Mucosa of rectum (tissue), 2 donors: Measurements from ENCODE around the gene PRSS8.
"Not testable (repeated sequence)": the region's sequence is repeated elsewhere in the genome, so short reads cannot be mapped to it uniquely, and the experiment has no call there.

Experiments
- H3K27ac ChIP-seq, 2 donors: one replicate each; pipeline ENCODE4 v1.7.0; 2013; ENCODE audit warnings: inconsistent platforms in 2 of 2, low read depth in 2 of 2, low read length in 2 of 2
- H3K27me3 ChIP-seq, 2 donors: one replicate each; pipeline ENCODE4 v1.7.0; 2013; ENCODE audit warnings: low read length in 2 of 2; ENCODE audit not compliant: control insufficient read depth in 2 of 2, insufficient read depth in 2 of 2
- H3K36me3 ChIP-seq, 2 donors: one replicate each; pipeline ENCODE4 v1.7.0; 2013; ENCODE audit warnings: low read length in 2 of 2; ENCODE audit not compliant: control insufficient read depth in 2 of 2, insufficient read depth in 2 of 2
- H3K4me1 ChIP-seq, 2 donors: one replicate each; pipeline ENCODE4 v1.7.0; 2013; ENCODE audit warnings: low read length in 2 of 2, mild to moderate bottlenecking in 1 of 2; ENCODE audit not compliant: control insufficient read depth in 2 of 2, insufficient read depth in 2 of 2
- H3K4me3 ChIP-seq, 2 donors: one replicate each; pipeline ENCODE4 v1.7.0; 2013; ENCODE audit warnings: low read length in 2 of 2
- H3K9ac ChIP-seq, 2 donors: one replicate each; pipeline ENCODE4 v1.7.0; 2013; ENCODE audit warnings: low read length in 2 of 2, low read depth in 1 of 2, mild to moderate bottlenecking in 1 of 2
- H3K9me3 ChIP-seq, 2 donors: one replicate each; pipeline ENCODE4 v1.7.0; 2013; ENCODE audit warnings: low read length in 2 of 2; ENCODE audit not compliant: control insufficient read depth in 2 of 2
- donor health status: healthy.
- donor health status: Normal muscosa, but diverticular disease.

Gene PRSS8

GRCh38 chr16:31144418-31144817 lies 8.9 kb upstream of the PRSS8 start:
- not testable (repeated sequence) for H3K9me3 ChIP-seq, H3K36me3 ChIP-seq, H3K27me3 ChIP-seq, H3K9ac ChIP-seq, H3K4me3 ChIP-seq, H3K27ac ChIP-seq
- peaks cover 20 to 29% of the 10 kb centered on the region in 2 donors for H3K4me1 ChIP-seq

- Histone ChIP-seq H3K9me3 (no peaks in the 10 kb centered on the region), H3K4me1 (peaks cover 27 to 33% of the 10 kb centered on the region in 2 donors), H3K36me3 (no peaks in the 10 kb centered on the region), H3K4me3 (no peak overlapping the region), H3K9ac (no peak overlapping the region), H3K27me3 (peaks cover 0 to 3% of the 10 kb centered on the region in 2 donors), H3K27ac (no peak overlapping the region)
Measured at GRCh38 chr16:31143694-31144148, 8.2 kb upstream of the PRSS8 start.

- Histone ChIP-seq H3K27me3 (no peaks in the 10 kb centered on the region), H3K9me3 (no peaks in the 10 kb centered on the region), H3K4me3 (peak overlapping the region; percentile 54 to 63), H3K4me1 (peaks cover 33 to 39% of the 10 kb centered on the region in 2 donors), H3K27ac (peak overlapping the region; percentile 73 to 91), H3K36me3 (no peaks in the 10 kb centered on the region), H3K9ac (peak overlapping the region in 1 of 2 donors; percentile 75)
Measured at GRCh38 chr16:31143011-31143693, 7.6 kb upstream of the PRSS8 start.

- Histone ChIP-seq H3K4me3 (peak overlapping the region; percentile 63 to 69), H3K9ac (peak overlapping the region; percentile 75), H3K27me3 (no peaks in the 10 kb centered on the region), H3K9me3 (no peaks in the 10 kb centered on the region), H3K4me1 (peaks cover 33 to 36% of the 10 kb centered on the region in 2 donors), H3K36me3 (no peaks in the 10 kb centered on the region), H3K27ac (peak overlapping the region; percentile 86 to 91)
Measured at GRCh38 chr16:31142109-31143010, 6.8 kb upstream of the PRSS8 start.

GRCh38 chr16:31141489-31142108 lies 6.1 kb upstream of the PRSS8 start:
- Histone ChIP-seq H3K9ac (peak overlapping the region; percentile 63 to 65), H3K27me3 (no peaks in the 10 kb centered on the region), H3K4me3 (peak overlapping the region; percentile 53 to 69), H3K27ac (peak overlapping the region; percentile 86 to 91), H3K4me1 (peaks cover 35 to 36% of the 10 kb centered on the region in 2 donors), H3K36me3 (no peaks in the 10 kb centered on the region), H3K9me3 (no peaks in the 10 kb centered on the region)

- Histone ChIP-seq H3K9ac (peak overlapping the region in 1 of 2 donors; percentile 63), H3K4me1 (peaks cover 39% of the 10 kb centered on the region in 2 donors), H3K27ac (peak overlapping the region; percentile 86 to 91)
- H3K9me3 ChIP-seq, H3K27me3 ChIP-seq, H3K4me3 ChIP-seq, H3K36me3 ChIP-seq: not testable (repeated sequence)
Measured at GRCh38 chr16:31141071-31141469, 5.5 kb upstream of the PRSS8 start.

- Histone ChIP-seq H3K36me3 (no peaks in the 10 kb centered on the region), H3K9ac (peak overlapping the region; percentile 60 to 67), H3K27ac (peak overlapping the region; percentile 86), H3K27me3 (no peaks in the 10 kb centered on the region), H3K4me1 (peaks cover 48 to 49% of the 10 kb centered on the region in 2 donors), H3K9me3 (no peaks in the 10 kb centered on the region), H3K4me3 (peak overlapping the region; percentile 41 to 47)
Measured at GRCh38 chr16:31138621-31139578, 3.4 kb upstream of the PRSS8 start.

GRCh38 chr16:31136822-31137499 lies 1.4 kb upstream of the PRSS8 start:
- H3K4me1 ChIP-seq: peaks cover 60 to 63% of the 10 kb centered on the region in 2 donors
- H3K27ac ChIP-seq: not testable (repeated sequence)

GRCh38 chr16:31136287-31136662 lies 748 bp upstream of the PRSS8 start:
- Histone ChIP-seq H3K4me3 (no peak overlapping the region), H3K27me3 (no peaks in the 10 kb centered on the region), H3K9ac (peak overlapping the region in 1 of 2 donors; percentile 98), H3K9me3 (no peaks in the 10 kb centered on the region), H3K4me1 (peaks cover 60 to 63% of the 10 kb centered on the region in 2 donors), H3K27ac (peak overlapping the region; percentile 92 to 98), H3K36me3 (peaks cover 17 to 19% of the 10 kb centered on the region in 2 donors)

More at GRCh38 chr16:31136822-31137499, 1.4 kb upstream of the PRSS8 start:
- not testable (repeated sequence) for H3K9ac ChIP-seq, H3K27me3 ChIP-seq, H3K4me3 ChIP-seq, H3K9me3 ChIP-seq
- H3K36me3 ChIP-seq: peaks cover 14 to 15% of the 10 kb centered on the region in 2 donors
